GM19023 (cell line): ENCODE measurements around the gene CTNS.

Source experiments
- ATAC-seq: cut with Tn5 transposase; IDR thresholded peaks from one replicate; pipeline ENCODE4 v1.9.1; 2021; ENCODE audit warnings: mild to moderate bottlenecking, moderate library complexity; ENCODE audit not compliant: unreplicated experiment

The CTNS gene

GRCh38 chr17:3708366-3708765, 71.8 kb downstream of the CTNS start:
- ATAC-seq = no peak

GRCh38 chr17:3710951-3711383, 74.4 kb downstream of the CTNS start:
- ATAC-seq = peak; percentile 88
